HepG2 (cell line): ENCODE results near the gene PRKCG. TPM values are rescaled to one million over a fixed set of nuclear protein-coding genes. Genes with fewer than 3 reads are reported as not detected.

Experiments used
- ATAC-seq: fragments of 200-7000 bp; cut with Tn5 transposase; 3 replicates; pipeline ENCODE4 v1.9.1; 2020; ENCODE audit warnings: mild to moderate bottlenecking, moderate library complexity
- BruUV-seq: library from RNA; stranded (reverse); fragments of 400-500 nt; replicated peaks from 2 replicates; lab custom pipeline; 2021; lab: Mats Ljungman, UMichigan
- CTCF ChIA-PET: fragments of 300-600 bp; formaldehyde crosslinking; extraction: SDS; loops from one replicate; lab custom pipeline; 2021; ENCODE audit warnings: low total read pairs, inconsistent platforms, low intra/inter-chr PET ratio; lab: Yijun Ruan, JAX
- POLR2A ChIA-PET: fragments of 350-600 bp; sonication (Branson Sonifier 250); formaldehyde crosslinking; loops from one replicate; lab custom pipeline; 2020; ENCODE audit warnings: antibody characterized with exemption, inconsistent platforms; lab: Yijun Ruan, JAX
- DNase-seq: peaks from one replicate; pipeline ENCODE4 v3.0.0-alpha.2; 2015; ENCODE audit warnings: low spot score
- FAIRE-seq: peaks from 3 replicates; lab custom pipeline; 2011; peaks lifted over from hg19 to GRCh38; lab: Jason Lieb, UNC
- H2AFZ ChIP-seq: one replicate; pipeline ENCODE4 v1.6.1; 2011; ENCODE audit warnings: low read length, inconsistent platforms
- H3K27ac ChIP-seq: fragments of 300-600 bp; 3 replicates; pipeline ENCODE4 v1.8.0; 2011; ENCODE audit warnings: mixed run types, mild to moderate bottlenecking, mixed read lengths, low read length, inconsistent platforms; ENCODE audit not compliant: insufficient read depth; ENCODE audit errors: extremely low read length
- H3K27me3 ChIP-seq, 2 experiments: fragments of 200-600 bp in 1 of 2; 2 replicates in 1 of 2; 3 replicates in 1 of 2; pipeline versions ENCODE4 v1.6.0 to v1.8.0; 2011; ENCODE audit warnings: low read length in 2 of 2, mild to moderate bottlenecking in 2 of 2, moderate library complexity in 2 of 2, inconsistent platforms in 1 of 2; ENCODE audit not compliant: insufficient read depth in 2 of 2, control insufficient read depth in 1 of 2
- H3K36me3 ChIP-seq, 2 experiments: fragments of 200-600 bp in 1 of 2; replicated peaks in 1 of 2; 2 replicates in 1 of 2; 3 replicates in 1 of 2; pipeline versions ENCODE4 v1.5.1 to v1.8.0; 2011; ENCODE audit warnings: low read length in 2 of 2, inconsistent platforms in 1 of 2; ENCODE audit not compliant: insufficient read depth in 2 of 2, control insufficient read depth in 1 of 2
- H3K4me1 ChIP-seq: 2 replicates; pipeline ENCODE4 v1.5.1; 2012; ENCODE audit warnings: low read length, inconsistent platforms; ENCODE audit not compliant: insufficient read depth
- H3K4me2 ChIP-seq: 2 replicates; pipeline ENCODE4 v1.6.0; 2011; ENCODE audit warnings: low read depth, low read length, inconsistent platforms
- H3K4me3 ChIP-seq, 3 experiments: fragments of 200-600 bp in 1 of 3; sonication (generic), shearing (Covaris generic) in 1 of 3; replicated peaks in 1 of 3; 2 replicates each; pipeline ENCODE4 v1.5.1; 2011 to 2016; ENCODE audit warnings: low read length in 3 of 3, inconsistent platforms in 2 of 3, low read depth in 2 of 3, mild to moderate bottlenecking in 2 of 3, control low read depth in 1 of 3, mixed read lengths in 1 of 3; ENCODE audit not compliant: insufficient read depth in 1 of 3
- H3K79me2 ChIP-seq: one replicate; pipeline ENCODE4 v1.6.1; 2011; ENCODE audit warnings: low read length, inconsistent platforms; ENCODE audit not compliant: insufficient read depth
- H3K9ac ChIP-seq: 2 replicates; pipeline ENCODE4 v1.6.0; 2011; ENCODE audit warnings: mild to moderate bottlenecking, low read depth, low read length, inconsistent platforms; ENCODE audit not compliant: insufficient read depth
- H3K9me3 ChIP-seq: 2 replicates; pipeline ENCODE4 v1.5.1; 2012; ENCODE audit warnings: mild to moderate bottlenecking, low read length
- H4K20me1 ChIP-seq: 2 replicates; pipeline ENCODE4 v1.6.0; 2011; ENCODE audit warnings: inconsistent platforms, mild to moderate bottlenecking, low read length, moderate library complexity; ENCODE audit not compliant: insufficient read depth
- BRF2 ChIP-seq: sonication (generic); formaldehyde crosslinking; IDR thresholded peaks from 2 replicates; pipeline ENCODE4 v1.8.1; 2022; ENCODE audit warnings: mild to moderate bottlenecking, missing genetic modification reagents
- E2F1 ChIP-seq: sonication (generic); formaldehyde crosslinking; IDR thresholded peaks from 2 replicates; pipeline ENCODE4 v1.5.0; 2020; ENCODE audit warnings: missing genetic modification reagents
- FLYWCH1 ChIP-seq: sonication (generic); formaldehyde crosslinking; IDR thresholded peaks from 2 replicates; pipeline ENCODE4 v1.8.1; 2023; ENCODE audit warnings: mild to moderate bottlenecking, missing genetic modification reagents
- FUBP1 ChIP-seq: sonication (generic); formaldehyde crosslinking; IDR thresholded peaks from 2 replicates; pipeline ENCODE4 v1.5.1; 2020; ENCODE audit warnings: missing genetic modification reagents, mild to moderate bottlenecking, borderline replicate concordance
- KMT2B ChIP-seq: IDR thresholded peaks from 2 replicates; pipeline ENCODE4 v1.6.1; 2016; ENCODE audit warnings: missing genetic modification reagents, missing compliant biosample characterization
- MAFF ChIP-seq: IDR thresholded peaks from 2 replicates; pipeline ENCODE4 v1.6.1; 2011; ENCODE audit warnings: low read depth, low read length, improper control_type of control experiment
- MAFG ChIP-seq: sonication (generic); formaldehyde crosslinking; IDR thresholded peaks from 2 replicates; pipeline ENCODE4 v1.5.1; 2020; ENCODE audit warnings: mild to moderate bottlenecking, missing genetic modification reagents
- MAFK ChIP-seq, 2 experiments: IDR thresholded peaks in 1 of 2; conservative IDR thresholded peaks in 1 of 2; 2 replicates each; pipeline ENCODE4 v1.6.1; 2011; ENCODE audit warnings: improper control_type of control experiment in 2 of 2, low read length in 2 of 2
- SAP130 ChIP-seq: IDR thresholded peaks from 2 replicates; pipeline ENCODE4 v1.6.1; 2016; ENCODE audit warnings: low read depth
- ZEB1 ChIP-seq: IDR thresholded peaks from 2 replicates; pipeline ENCODE4 v1.6.1; 2012; ENCODE audit warnings: mild to moderate bottlenecking, low read depth, inconsistent platforms; ENCODE audit not compliant: insufficient replicate concordance
- ZNF414 ChIP-seq: sonication (generic); formaldehyde crosslinking; IDR thresholded peaks from 2 replicates; pipeline ENCODE4 v1.5.0; 2020; ENCODE audit warnings: missing genetic modification reagents
- ZNF576 ChIP-seq: sonication (generic); formaldehyde crosslinking; IDR thresholded peaks from 2 replicates; pipeline ENCODE4 v1.4.0; 2020; ENCODE audit warnings: mild to moderate bottlenecking, missing genetic modification reagents
- ZSCAN31 ChIP-seq: sonication (generic); formaldehyde crosslinking; IDR thresholded peaks from 2 replicates; pipeline ENCODE4 v1.5.0; 2020; ENCODE audit warnings: low read depth, mild to moderate bottlenecking, missing genetic modification reagents
- WGBS: methylation state at CpG from one replicate; pipeline ENCODE4 v1.1.6; 2017; ENCODE audit warnings: low lambda C conversion rate; 5-methylcytosine and 5-hydroxymethylcytosine counted together
- in situ Hi-C: cut with HindIII; loops from 2 replicates; pipeline ENCODE4 v1.10.0; 2017; ENCODE audit warnings: low pct_unique_long_range_greater_than_20kb; ENCODE audit not compliant: extremely low pct_ligation_motif_present
- intact Hi-C: fragments of 100-400 bp; cut with micrococcal nuclease; formaldehyde crosslinking; loops from one replicate; pipeline ENCODE4 v1.10.0; 2022; ENCODE audit not compliant: unreplicated experiment
- polyA plus RNA-seq, 8 experiments: library from polyadenylated mRNA; depleted of rRNA in 3 of 8; stranded (reverse) in 7 of 8; unstranded in 1 of 8; fragments of >200 nt; fragmentation: Illumina TruSeq in 4 of 8; extraction: Trizol in 4 of 8; gene quantifications; 2 replicates each; pipeline versions ENCODE4 v1.2.1 to v1.2.3, GENCODE V29; 2011 to 2016; ENCODE audit warnings: low read depth in 4 of 8, missing spikeins in 1 of 8, mixed read lengths in 1 of 8; ENCODE audit not compliant: insufficient read depth in 1 of 8
- total RNA-seq, 5 experiments: library from RNA; depleted of rRNA; stranded (reverse); fragments of >200 nt; fragmentation: Illumina TruSeq; extraction: Trizol; gene quantifications; 2 replicates each; pipeline ENCODE4 v1.2.3, GENCODE V29; 2016; ENCODE audit warnings: low read depth in 1 of 5

The PRKCG gene
- total and polyA plus RNA-seq, 2 of the 13 experiments (the other 11 are each of a cell fraction or from before 2014, with no cell fraction given), result 0.02 to 0.03 TPM

DNA sequence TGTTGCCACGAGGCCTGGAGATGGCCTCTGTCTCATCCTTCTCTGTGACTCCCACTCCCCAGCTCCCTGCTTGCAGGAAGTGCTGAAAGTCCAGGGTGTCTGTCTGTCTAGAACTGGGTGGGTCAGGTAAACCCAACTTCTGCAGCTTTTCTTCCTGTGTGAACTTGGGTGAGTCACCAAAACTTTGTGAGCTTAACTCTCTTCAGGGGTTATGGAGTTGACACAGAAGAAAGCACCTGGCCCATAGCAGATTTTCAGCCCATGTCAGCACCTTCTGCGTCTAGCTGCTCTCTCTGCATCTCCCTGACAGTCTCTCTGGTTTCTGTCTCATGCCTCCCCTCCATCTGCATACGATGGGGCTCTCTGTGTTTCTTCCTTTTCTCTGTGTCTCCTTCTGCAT is 22.9 kb downstream of the PRKCG start:
- peaks cover 9 to 25% of the 10 kb centered on the region in 2 experiments for H3K27me3 ChIP-seq
- ATAC-seq (no peak), DNase-seq (no peak), FAIRE-seq (no peak)
- H3K9ac ChIP-seq, result no peak overlapping the region
- no TSS peak for BruUV-seq
- WGBS, result 2% methylated on average over 3 of the region's 3 CpGs
- H3K79me2 ChIP-seq, result no peaks in the 10 kb centered on the region
- no peak overlapping the region for H3K4me3 ChIP-seq
- no peaks in the 10 kb centered on the region for H3K9me3 ChIP-seq
- TF ChIP-seq MAFF (no peak), MAFK (conservative IDR thresholded peaks at IDR 0.05 in 1 of 2, IDR thresholded peaks at IDR 0.05 in 1 of 2; ENCODE audit: low read length in 2 of 2) (0 out of 4 replicates have a peak, but pooled peaks of 1 of the 2 experiments have one; percentile 2)
- H4K20me1 ChIP-seq, result peaks cover 7% of the 10 kb centered on the region; the same call in 1 of the 2 replicates
- ChIA-PET CTCF (no interaction called here), POLR2A (no interaction called here)
- H3K4me2 ChIP-seq, result no peak overlapping the region
- in situ Hi-C loops (loop anchor here (10.0 kb wide), 1 partner anchor 120 kb away; no protein-coding TSS in a partner anchor), intact Hi-C loops (loop anchor here (5.0 kb wide), 1 partner anchor 117 kb away; no protein-coding TSS in a partner anchor)
- no peak overlapping the region for H3K27ac ChIP-seq
- H2AFZ ChIP-seq, result no peak overlapping the region
- H3K4me1 ChIP-seq, result no peaks in the 10 kb centered on the region
- no peaks in the 10 kb centered on the region for H3K36me3 ChIP-seq

DNA sequence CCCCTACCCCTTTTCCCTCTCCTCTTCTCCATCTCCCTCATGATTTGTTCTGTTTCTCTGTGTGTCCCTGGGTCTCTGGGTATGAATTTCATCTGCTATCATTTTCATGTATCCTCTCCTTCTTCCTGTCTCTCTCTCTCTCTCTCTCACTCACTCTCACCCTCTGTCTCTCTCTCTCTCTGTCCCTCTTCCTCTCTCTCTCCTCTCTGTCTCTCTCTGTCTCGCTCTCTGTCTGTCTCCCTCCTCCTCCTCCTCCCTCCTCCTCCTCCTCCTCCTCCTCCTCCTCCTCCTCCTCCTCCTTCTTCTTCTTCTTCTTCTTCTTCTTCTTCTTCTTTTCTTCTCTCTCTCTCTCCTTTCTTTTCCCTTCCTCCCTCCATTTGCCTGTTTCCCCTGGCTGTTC is 23.8 kb downstream of the PRKCG start:
- CTCF ChIA-PET, result interaction anchor here (1.9 kb wide), 1 partner anchor 125 kb away, joined by 13 read pairs; no protein-coding TSS in a partner anchor
- Histone ChIP-seq H3K9me3 (no peaks in the 10 kb centered on the region), H3K27ac (no peak overlapping the region), H3K4me2 (no peak overlapping the region), H4K20me1 (peaks cover 7% of the 10 kb centered on the region; the same call in 1 of the 2 replicates), H3K27me3 (peaks cover 13 to 34% of the 10 kb centered on the region in 2 experiments), H3K9ac (no peak overlapping the region), H2AFZ (no peak overlapping the region), H3K4me3 (no peak overlapping the region), H3K4me1 (no peaks in the 10 kb centered on the region), H3K36me3 (no peaks in the 10 kb centered on the region), H3K79me2 (no peaks in the 10 kb centered on the region)
- DNase-seq (no peak), ATAC-seq (no peak), FAIRE-seq (no peak)
- 26% methylated on average over 1 of the region's 1 CpG for WGBS
- intact Hi-C loops, result loop anchor here (5.0 kb wide), 1 partner anchor 117 kb away; no protein-coding TSS in a partner anchor
- POLR2A ChIA-PET, result no interaction called here
- in situ Hi-C loops, result loop anchor here (10.0 kb wide), 1 partner anchor 119 kb away; no protein-coding TSS in a partner anchor
- BruUV-seq, result no TSS peak
- TF ChIP-seq SAP130, result no peak
- TF ChIP-seq ZEB1, result no peak
- TF ChIP-seq E2F1 (CRISPR knock-in tag), result no peak
- no peak for TF ChIP-seq FLYWCH1 (CRISPR knock-in tag)
- no peak for TF ChIP-seq ZSCAN31 (CRISPR knock-in tag)
- TF ChIP-seq ZNF576, result no peak
- no peak for TF ChIP-seq FUBP1 (CRISPR knock-in tag)
- no peak for TF ChIP-seq MAFG
- TF ChIP-seq KMT2B (CRISPR knock-in tag), result no peak
- TF ChIP-seq ZNF414 (CRISPR knock-in tag), result no peak
- no peak for TF ChIP-seq BRF2 (CRISPR knock-in tag)
